ENCODE data around the gene FRMD7.

The FRMD7 gene

DNA sequence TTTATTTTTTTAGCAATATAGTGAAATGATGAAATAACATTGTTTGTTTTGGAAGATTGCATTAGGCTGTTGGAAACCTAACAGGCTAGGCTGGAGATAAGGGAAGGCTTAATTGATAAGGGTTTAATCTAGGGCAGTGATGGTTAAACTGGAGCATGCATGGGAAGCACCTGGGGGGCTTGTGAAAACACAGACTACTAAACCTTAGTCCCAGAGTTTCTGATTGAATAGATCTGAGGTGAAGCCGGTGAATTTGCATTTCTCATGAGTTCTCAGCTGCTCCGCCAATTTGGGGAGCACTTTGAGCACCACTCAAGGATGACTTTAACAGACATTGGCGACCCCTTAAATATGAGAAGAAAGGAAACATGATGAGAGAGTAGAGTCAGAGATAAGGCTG lies 93.2 kb downstream of the FRMD7 start:
- no peak for DNase-seq (ENCODE audit: low read depth, low spot score)

DNA sequence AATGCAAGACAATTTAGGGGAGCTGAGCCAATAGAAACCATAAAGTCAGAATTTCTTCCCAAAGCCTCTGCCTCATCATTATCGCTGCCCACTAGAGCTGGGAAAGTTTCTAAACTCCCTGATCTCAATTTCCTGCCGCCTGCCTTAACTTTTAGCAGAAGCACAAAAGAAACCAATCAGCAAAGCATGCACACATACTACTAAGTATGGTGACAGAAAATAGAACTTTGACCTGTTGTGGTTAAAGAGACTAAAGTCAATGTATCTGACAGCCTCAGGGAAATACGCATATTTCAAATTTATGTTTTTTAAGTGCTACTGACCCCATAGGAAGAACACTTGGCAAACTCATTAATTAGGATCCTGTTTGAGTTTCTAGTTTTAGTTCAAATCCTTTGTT lies 94.7 kb downstream of the FRMD7 start:
- no peak for DNase-seq (ENCODE audit: low read depth, low spot score)

DNA sequence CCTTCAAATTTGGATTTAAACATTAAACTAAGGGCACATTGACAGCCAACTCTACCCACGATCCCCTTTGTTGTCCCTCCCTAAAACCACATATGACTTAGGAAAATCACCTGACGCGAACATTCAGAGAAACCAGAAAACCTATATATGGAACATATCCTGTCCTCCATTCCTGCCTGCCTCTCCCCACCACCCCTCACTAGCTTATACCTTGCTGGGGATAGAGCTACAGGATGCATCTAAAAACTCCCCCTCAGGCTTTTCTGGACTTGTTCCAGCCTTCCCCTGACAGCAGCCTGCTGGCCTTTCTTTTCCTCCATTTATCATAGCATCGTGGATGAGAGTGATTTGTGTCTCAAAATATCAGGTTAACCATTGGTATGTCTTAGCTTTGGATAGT lies 96.0 kb downstream of the FRMD7 start:
- DNase-seq (ENCODE audit: low read depth, low spot score) = no peak

DNA sequence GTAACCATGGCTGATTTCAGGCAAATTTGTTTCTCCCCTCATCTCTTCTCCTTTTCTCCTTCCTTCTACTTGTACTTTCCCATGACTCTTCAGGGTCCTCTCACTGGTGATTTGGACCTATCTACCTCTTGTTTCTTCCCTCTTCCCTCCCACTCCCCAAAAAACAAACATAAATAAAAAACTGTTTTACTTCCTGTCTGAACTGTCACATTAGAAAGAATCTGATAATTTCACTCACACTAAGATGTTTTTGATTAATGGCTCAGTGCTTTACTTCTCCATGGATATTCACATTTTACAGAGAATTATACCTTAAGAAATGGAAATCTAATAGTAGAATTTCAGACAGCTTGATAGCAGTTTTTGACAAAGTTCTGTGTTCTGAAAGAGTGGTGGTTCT lies 97.6 kb downstream of the FRMD7 start:
- DNase-seq (ENCODE audit: low read depth, low spot score) = no peak

All from activated naive CD8-positive, alpha-beta T cell treated with anti-CD3 and anti-CD28 coated beads, Interleukin-2, amount 50 U/mL, for 16 hours (primary cell).